Stimulated activated naive B cell treated with anti-CD40 and anti-IgM and Interleukin-4, amounts not matched to agents 10 μg/mL and 1 μg/mL and 100 μg/mL, for 72 hours (primary cell): ENCODE data around the gene NXPE4.
"Not testable (repeated sequence)": the region's sequence is repeated elsewhere in the genome, so short reads cannot be mapped to it uniquely, and the experiment has no call there.

ENCODE experiments used
- ATAC-seq, 2 donors: fragments of 150-1000 bp; cut with Tn5 transposase; replicated peaks; 2 replicates each; pipeline ENCODE4 v1.10.0; 2021; ENCODE audit warnings: moderate library complexity in 1 of 2
- DNase-seq: peaks from one replicate; pipeline ENCODE4 v3.0.0; 2021
- H3K27ac Mint-ChIP-seq: one replicate; pipeline ENCODE4 v1.8.0; 2022; ENCODE audit warnings: mild to moderate bottlenecking, mixed read lengths
- H3K27me3 Mint-ChIP-seq, 2 donors: one replicate each; pipeline ENCODE4 v1.8.0; 2022; ENCODE audit warnings: mixed read lengths in 2 of 2
- H3K36me3 Mint-ChIP-seq, 2 donors: one replicate each; pipeline ENCODE4 v1.8.0; 2022; ENCODE audit warnings: mixed read lengths in 2 of 2, mild to moderate bottlenecking in 1 of 2
- H3K4me1 Mint-ChIP-seq, 2 donors: one replicate each; pipeline ENCODE4 v1.8.0; 2022; ENCODE audit warnings: mixed read lengths in 2 of 2, mild to moderate bottlenecking in 1 of 2
- H3K4me3 Mint-ChIP-seq, 2 donors: one replicate each; pipeline ENCODE4 v1.8.0; 2022; ENCODE audit warnings: mild to moderate bottlenecking in 2 of 2, mixed read lengths in 2 of 2, moderate library complexity in 1 of 2
- H3K9me3 Mint-ChIP-seq, 2 donors: one replicate each; pipeline ENCODE4 v1.8.0; 2022; ENCODE audit warnings: mixed read lengths in 2 of 2, mild to moderate bottlenecking in 1 of 2

Gene NXPE4

GRCh38 chr11:114595571-114595970 lies at the start of gene NXPE4:
Gene NXPE4, minus strand, starts transcription at chr11:114595786. Its CDS starts 1,027 bp downstream, at chr11:114594759.
- no peaks in the 10 kb centered on the region for H3K9me3 Mint-ChIP-seq
- H3K4me3 Mint-ChIP-seq, result no peak within 1 kb of the TSS
- DNase-seq, result no peak
- H3K4me1 Mint-ChIP-seq, result no peaks in the 10 kb centered on the region
- no peaks in the 10 kb centered on the region for H3K36me3 Mint-ChIP-seq
- peaks cover 0 to 6% of the 10 kb centered on the region in 2 donors for H3K27me3 Mint-ChIP-seq
- no peak for ATAC-seq
- H3K27ac Mint-ChIP-seq, result no peak within 1 kb of the TSS

GRCh38 chr11:114639440-114639839 lies 43.9 kb upstream of the NXPE4 start:
- H3K27ac Mint-ChIP-seq, ATAC-seq, H3K4me1 Mint-ChIP-seq, DNase-seq, H3K27me3 Mint-ChIP-seq, H3K36me3 Mint-ChIP-seq, H3K4me3 Mint-ChIP-seq: not testable (repeated sequence)
- peaks cover 6 to 14% of the 10 kb centered on the region in 2 donors for H3K9me3 Mint-ChIP-seq

- H3K27me3 Mint-ChIP-seq, H3K27ac Mint-ChIP-seq, H3K4me3 Mint-ChIP-seq, H3K36me3 Mint-ChIP-seq, ATAC-seq, DNase-seq, H3K9me3 Mint-ChIP-seq, H3K4me1 Mint-ChIP-seq: not testable (repeated sequence)
Observed at GRCh38 chr11:114631445-114631965, 35.9 kb upstream of the NXPE4 start.

- Mint-ChIP-seq H3K4me3 (no peak overlapping the region), H3K9me3 (peaks cover 0 to 4% of the 10 kb centered on the region in 2 donors), H3K27ac (no peak overlapping the region), H3K4me1 (no peaks in the 10 kb centered on the region), H3K36me3 (no peaks in the 10 kb centered on the region), H3K27me3 (no peaks in the 10 kb centered on the region)
- DNase-seq (no peak), ATAC-seq (no peak)
Observed at GRCh38 chr11:114625294-114625693, 29.7 kb upstream of the NXPE4 start.

GRCh38 chr11:114624455-114625207 lies 29.0 kb upstream of the NXPE4 start:
- H3K4me3 Mint-ChIP-seq, result no peak overlapping the region
- H3K4me1 Mint-ChIP-seq, result no peaks in the 10 kb centered on the region
- H3K27ac Mint-ChIP-seq, result no peak overlapping the region
- ATAC-seq (no peak), DNase-seq (no peak)
- H3K9me3 Mint-ChIP-seq, result peaks cover 0 to 2% of the 10 kb centered on the region in 2 donors
- H3K36me3 Mint-ChIP-seq, result no peaks in the 10 kb centered on the region
- H3K27me3 Mint-ChIP-seq, result no peaks in the 10 kb centered on the region

GRCh38 chr11:114623720-114624119 lies 28.1 kb upstream of the NXPE4 start:
- DNase-seq (no peak), ATAC-seq (no peak)
- Mint-ChIP-seq H3K4me3 (no peak overlapping the region), H3K36me3 (no peaks in the 10 kb centered on the region), H3K9me3 (peaks cover 0 to 2% of the 10 kb centered on the region in 2 donors), H3K4me1 (no peaks in the 10 kb centered on the region), H3K27ac (no peak overlapping the region), H3K27me3 (no peaks in the 10 kb centered on the region)

GRCh38 chr11:114622858-114623257 lies 27.3 kb upstream of the NXPE4 start:
- Mint-ChIP-seq H3K27ac (no peak overlapping the region), H3K4me1 (no peaks in the 10 kb centered on the region), H3K9me3 (peaks cover 0 to 2% of the 10 kb centered on the region in 2 donors), H3K27me3 (no peaks in the 10 kb centered on the region), H3K36me3 (no peaks in the 10 kb centered on the region), H3K4me3 (no peak overlapping the region)
- no peak for DNase-seq
- ATAC-seq, result no peak

GRCh38 chr11:114621950-114622809 lies 26.6 kb upstream of the NXPE4 start:
- DNase-seq (no peak), ATAC-seq (no peak)
- Mint-ChIP-seq H3K4me1 (no peaks in the 10 kb centered on the region), H3K27me3 (no peaks in the 10 kb centered on the region), H3K27ac (no peak overlapping the region), H3K4me3 (no peak overlapping the region), H3K9me3 (peaks cover 0 to 2% of the 10 kb centered on the region in 2 donors), H3K36me3 (no peaks in the 10 kb centered on the region)

- DNase-seq (no peak), ATAC-seq (no peak)
- Mint-ChIP-seq H3K9me3 (no peaks in the 10 kb centered on the region), H3K27ac (no peak overlapping the region), H3K4me1 (no peaks in the 10 kb centered on the region), H3K27me3 (no peaks in the 10 kb centered on the region), H3K4me3 (no peak overlapping the region), H3K36me3 (no peaks in the 10 kb centered on the region)
Observed at GRCh38 chr11:114621072-114621471, 25.5 kb upstream of the NXPE4 start.

GRCh38 chr11:114619659-114620173 lies 24.1 kb upstream of the NXPE4 start:
- no peak for ATAC-seq
- Mint-ChIP-seq H3K27ac (no peak overlapping the region), H3K4me1 (no peaks in the 10 kb centered on the region), H3K27me3 (no peaks in the 10 kb centered on the region), H3K36me3 (no peaks in the 10 kb centered on the region), H3K9me3 (no peaks in the 10 kb centered on the region), H3K4me3 (no peak overlapping the region)
- DNase-seq, result no peak

- Mint-ChIP-seq H3K4me1 (no peaks in the 10 kb centered on the region), H3K27ac (no peak overlapping the region), H3K36me3 (no peaks in the 10 kb centered on the region), H3K27me3 (no peaks in the 10 kb centered on the region), H3K9me3 (no peaks in the 10 kb centered on the region), H3K4me3 (no peak overlapping the region)
- ATAC-seq (no peak), DNase-seq (no peak)
Observed at GRCh38 chr11:114618139-114618538, 22.6 kb upstream of the NXPE4 start.

- no peak overlapping the region for H3K27ac Mint-ChIP-seq
- DNase-seq (no peak), ATAC-seq (no peak)
- no peak overlapping the region for H3K4me3 Mint-ChIP-seq
- H3K36me3 Mint-ChIP-seq, result no peaks in the 10 kb centered on the region
- H3K4me1 Mint-ChIP-seq, result no peaks in the 10 kb centered on the region
- no peaks in the 10 kb centered on the region for H3K9me3 Mint-ChIP-seq
- no peaks in the 10 kb centered on the region for H3K27me3 Mint-ChIP-seq
Observed at GRCh38 chr11:114617157-114618124, 21.9 kb upstream of the NXPE4 start.

GRCh38 chr11:114616516-114616915 lies 20.9 kb upstream of the NXPE4 start:
- no peaks in the 10 kb centered on the region for H3K27me3 Mint-ChIP-seq
- ATAC-seq, result no peak
- no peak overlapping the region for H3K4me3 Mint-ChIP-seq

More at GRCh38 chr11:114616516-114616915, 20.9 kb upstream of the NXPE4 start:
- Mint-ChIP-seq H3K4me1 (no peaks in the 10 kb centered on the region), H3K9me3 (no peaks in the 10 kb centered on the region), H3K36me3 (no peaks in the 10 kb centered on the region), H3K27ac (no peak overlapping the region)
- no peak for DNase-seq
